ENCODE measurements around the gene CDC42BPB.

CDC42BPB gene

GRCh38 chr14:103023881-103024473 lies 33.4 kb downstream of the CDC42BPB start:
- TF ChIP-seq JUND (IDR thresholded peaks at IDR 0.05; ENCODE audit: low read depth), result no peak
- in situ Hi-C loops (cut with HindIII; ENCODE audit: low pct_unique_long_range_greater_than_20kb, low sequenced_read_pairs), result no loop called here
- no peak for DNase-seq (ENCODE audit: low read depth in 1 of 2, low spot score in 1 of 2)

- no peak for DNase-seq (ENCODE audit: low read depth in 1 of 2, low spot score in 1 of 2)
- in situ Hi-C loops (cut with HindIII; ENCODE audit: low pct_unique_long_range_greater_than_20kb, low sequenced_read_pairs), result no loop called here
- no peak for TF ChIP-seq JUND (IDR thresholded peaks at IDR 0.05; ENCODE audit: low read depth)
Measured at GRCh38 chr14:103022685-103023044, 34.7 kb downstream of the CDC42BPB start.

- no peak for DNase-seq (ENCODE audit: low read depth in 1 of 2, low spot score in 1 of 2)
- in situ Hi-C loops (cut with HindIII; ENCODE audit: low pct_unique_long_range_greater_than_20kb, low sequenced_read_pairs), result no loop called here
- no peak for TF ChIP-seq JUND (IDR thresholded peaks at IDR 0.05; ENCODE audit: low read depth)
Measured at GRCh38 chr14:103022002-103022684, 35.2 kb downstream of the CDC42BPB start.

- no peak for DNase-seq (ENCODE audit: low read depth in 1 of 2, low spot score in 1 of 2)
- no peak for TF ChIP-seq JUND (IDR thresholded peaks at IDR 0.05; ENCODE audit: low read depth)
- in situ Hi-C loops (cut with HindIII; ENCODE audit: low pct_unique_long_range_greater_than_20kb, low sequenced_read_pairs), result no loop called here
Measured at GRCh38 chr14:103021684-103022001, 35.7 kb downstream of the CDC42BPB start.

- TF ChIP-seq JUND (IDR thresholded peaks at IDR 0.05; ENCODE audit: low read depth), result no peak
- in situ Hi-C loops (cut with HindIII; ENCODE audit: low pct_unique_long_range_greater_than_20kb, low sequenced_read_pairs), result no loop called here
Measured at GRCh38 chr14:103020271-103021170, 36.8 kb downstream of the CDC42BPB start.

GRCh38 chr14:103019826-103020225 lies 37.5 kb downstream of the CDC42BPB start:
- in situ Hi-C loops (cut with HindIII; ENCODE audit: low pct_unique_long_range_greater_than_20kb, low sequenced_read_pairs), result no loop called here
- DNase-seq (ENCODE audit: low read depth in 1 of 2, low spot score in 1 of 2), result no peak
- no peak for TF ChIP-seq JUND (IDR thresholded peaks at IDR 0.05; ENCODE audit: low read depth)

More at GRCh38 chr14:103020271-103021170, 36.8 kb downstream of the CDC42BPB start:
- no peak for DNase-seq (ENCODE audit: low read depth in 1 of 2, low spot score in 1 of 2)

- in situ Hi-C loops (cut with HindIII; ENCODE audit: low pct_unique_long_range_greater_than_20kb, low sequenced_read_pairs), result no loop called here
- no peak for TF ChIP-seq JUND (IDR thresholded peaks at IDR 0.05; ENCODE audit: low read depth)
- DNase-seq (ENCODE audit: low read depth in 1 of 2, low spot score in 1 of 2), result no peak
Measured at GRCh38 chr14:103019236-103019635, 38.1 kb downstream of the CDC42BPB start.

GRCh38 chr14:103016594-103016993 lies 40.8 kb downstream of the CDC42BPB start:
- DNase-seq (ENCODE audit: low read depth in 1 of 2, low spot score in 1 of 2), result no peak
- in situ Hi-C loops (cut with HindIII; ENCODE audit: low pct_unique_long_range_greater_than_20kb, low sequenced_read_pairs), result no loop called here
- no peak for TF ChIP-seq JUND (IDR thresholded peaks at IDR 0.05; ENCODE audit: low read depth)

- no peak for TF ChIP-seq JUND (IDR thresholded peaks at IDR 0.05; ENCODE audit: low read depth)
- in situ Hi-C loops (cut with HindIII; ENCODE audit: low pct_unique_long_range_greater_than_20kb, low sequenced_read_pairs), result no loop called here
- DNase-seq (ENCODE audit: low read depth in 1 of 2, low spot score in 1 of 2), result no peak
Measured at GRCh38 chr14:103016071-103016470, 41.3 kb downstream of the CDC42BPB start.

GRCh38 chr14:103015426-103015825 lies 41.9 kb downstream of the CDC42BPB start:
- no peak for TF ChIP-seq JUND (IDR thresholded peaks at IDR 0.05; ENCODE audit: low read depth)
- in situ Hi-C loops (cut with HindIII; ENCODE audit: low pct_unique_long_range_greater_than_20kb, low sequenced_read_pairs), result no loop called here
- DNase-seq (ENCODE audit: low read depth in 1 of 2, low spot score in 1 of 2), result no peak

- no peak for TF ChIP-seq JUND (IDR thresholded peaks at IDR 0.05; ENCODE audit: low read depth)
- in situ Hi-C loops (cut with HindIII; ENCODE audit: low pct_unique_long_range_greater_than_20kb, low sequenced_read_pairs), result no loop called here
- DNase-seq (ENCODE audit: low read depth in 1 of 2, low spot score in 1 of 2), result no peak
Measured at GRCh38 chr14:103014466-103015228, 42.7 kb downstream of the CDC42BPB start.

GRCh38 chr14:103013028-103013427 lies 44.3 kb downstream of the CDC42BPB start:
- in situ Hi-C loops (cut with HindIII; ENCODE audit: low pct_unique_long_range_greater_than_20kb, low sequenced_read_pairs), result no loop called here
- no peak for DNase-seq (ENCODE audit: low read depth in 1 of 2, low spot score in 1 of 2)
- TF ChIP-seq JUND (IDR thresholded peaks at IDR 0.05; ENCODE audit: low read depth), result no peak

Measured in T47D (cell line).